ENCODE results near the gene WHRN.
A peak's percentile ranks its signal among the peaks of the same experiment; 100 is the strongest.

The WHRN gene

GRCh38 chr9:114423181-114423580 lies 82.1 kb downstream of the WHRN start:
- no peak for TF ChIP-seq CTCF (IDR thresholded peaks at IDR 0.05; ENCODE audit: extremely low read depth, insufficient read depth, missing control alignments)
- DNase-seq (ENCODE audit: low spot score) = no peak
- in situ Hi-C loops (cut with MboI; ENCODE audit: low pct_unique_long_range_greater_than_20kb, low sequenced_read_pairs, unreplicated experiment) = loop anchor here (25.0 kb wide), 1 partner anchor 589 kb away; no protein-coding TSS in a partner anchor

- DNase-seq (ENCODE audit: low spot score) = no peak
- TF ChIP-seq CTCF (IDR thresholded peaks at IDR 0.05; ENCODE audit: extremely low read depth, insufficient read depth, missing control alignments) = no peak
- in situ Hi-C loops (cut with MboI; ENCODE audit: low pct_unique_long_range_greater_than_20kb, low sequenced_read_pairs, unreplicated experiment) = loop anchor here (25.0 kb wide), 1 partner anchor 591 kb away; no protein-coding TSS in a partner anchor
Observed at GRCh38 chr9:114421147-114421546, 84.1 kb downstream of the WHRN start.

GRCh38 chr9:114419796-114420195 lies 85.5 kb downstream of the WHRN start:
- no peak for TF ChIP-seq CTCF (IDR thresholded peaks at IDR 0.05; ENCODE audit: extremely low read depth, insufficient read depth, missing control alignments)
- in situ Hi-C loops (cut with MboI; ENCODE audit: low pct_unique_long_range_greater_than_20kb, low sequenced_read_pairs, unreplicated experiment) = loop anchor here (25.0 kb wide), 1 partner anchor 593 kb away; no protein-coding TSS in a partner anchor
- DNase-seq (ENCODE audit: low spot score) = no peak

- TF ChIP-seq CTCF (IDR thresholded peaks at IDR 0.05; ENCODE audit: extremely low read depth, insufficient read depth, missing control alignments) = no peak
- DNase-seq (ENCODE audit: low spot score) = no peak
- in situ Hi-C loops (cut with MboI; ENCODE audit: low pct_unique_long_range_greater_than_20kb, low sequenced_read_pairs, unreplicated experiment) = loop anchor here (25.0 kb wide), 1 partner anchor 594 kb away; no protein-coding TSS in a partner anchor
Observed at GRCh38 chr9:114418053-114418452, 87.2 kb downstream of the WHRN start.

- TF ChIP-seq CTCF (IDR thresholded peaks at IDR 0.05; ENCODE audit: extremely low read depth, insufficient read depth, missing control alignments) = peak; percentile 21
- no peak for DNase-seq (ENCODE audit: low spot score)
- in situ Hi-C loops (cut with MboI; ENCODE audit: low pct_unique_long_range_greater_than_20kb, low sequenced_read_pairs, unreplicated experiment) = loop anchor here (25.0 kb wide), 1 partner anchor 595 kb away; no protein-coding TSS in a partner anchor
Observed at GRCh38 chr9:114417511-114417910, 87.8 kb downstream of the WHRN start.

GRCh38 chr9:114416906-114417305 lies 88.4 kb downstream of the WHRN start:
- TF ChIP-seq CTCF (IDR thresholded peaks at IDR 0.05; ENCODE audit: extremely low read depth, insufficient read depth, missing control alignments) = no peak
- in situ Hi-C loops (cut with MboI; ENCODE audit: low pct_unique_long_range_greater_than_20kb, low sequenced_read_pairs, unreplicated experiment) = loop anchor here (25.0 kb wide), 1 partner anchor 595 kb away; no protein-coding TSS in a partner anchor
- no peak for DNase-seq (ENCODE audit: low spot score)
